Activated CD4-positive, CD25-positive, alpha-beta regulatory T cell treated with anti-CD3 and anti-CD28 coated beads, Interleukin-2, amount 50 U/mL, for 24 hours (primary cell): ENCODE measurements around the gene TFAM.

ENCODE experiments used
- ATAC-seq, 2 donors: fragments of 150-1000 bp; cut with Tn5 transposase; one replicate each; pipeline ENCODE4 v1.10.0; 2021; ENCODE audit warnings: mild to moderate bottlenecking in 1 of 2, moderate library complexity in 1 of 2

TFAM gene

GRCh38 chr10:58384999-58385783 is at the start of gene TFAM:
TFAM (plus strand) TSS chr10:58385410; CDS start chr10:58385548, 138 bp downstream.
- peak; percentile 92 to 93 for ATAC-seq

GRCh38 chr10:58336242-58336641 is 49.0 kb upstream of the TFAM start:
- ATAC-seq: no peak

- ATAC-seq: no peak
Observed at GRCh38 chr10:58341422-58341821, 43.8 kb upstream of the TFAM start.

- ATAC-seq: no peak
Observed at GRCh38 chr10:58341947-58342346, 43.3 kb upstream of the TFAM start.

GRCh38 chr10:58347967-58348366 is 37.2 kb upstream of the TFAM start:
- ATAC-seq: no peak

GRCh38 chr10:58348571-58349033 is 36.6 kb upstream of the TFAM start:
- no peak for ATAC-seq

GRCh38 chr10:58350023-58350422 is 35.2 kb upstream of the TFAM start:
- no peak for ATAC-seq

- no peak for ATAC-seq
Observed at GRCh38 chr10:58350619-58351323, 34.4 kb upstream of the TFAM start.

- ATAC-seq: no peak
Observed at GRCh38 chr10:58351616-58352578, 33.3 kb upstream of the TFAM start.

- no peak for ATAC-seq
Observed at GRCh38 chr10:58352956-58353610, 32.1 kb upstream of the TFAM start.

GRCh38 chr10:58356756-58357155 is 28.5 kb upstream of the TFAM start:
- ATAC-seq: no peak

- ATAC-seq: no peak
Observed at GRCh38 chr10:58358314-58358933, 26.8 kb upstream of the TFAM start.

GRCh38 chr10:58358947-58359346 is 26.3 kb upstream of the TFAM start:
- ATAC-seq: no peak

GRCh38 chr10:58359541-58359940 is 25.7 kb upstream of the TFAM start:
- no peak for ATAC-seq

- ATAC-seq: no peak
Observed at GRCh38 chr10:58360412-58361004, 24.7 kb upstream of the TFAM start.

GRCh38 chr10:58361353-58361752 is 23.9 kb upstream of the TFAM start:
- no peak for ATAC-seq

- ATAC-seq: no peak
Observed at GRCh38 chr10:58362027-58362789, 23.0 kb upstream of the TFAM start.

GRCh38 chr10:58367069-58367468 is 18.1 kb upstream of the TFAM start:
- ATAC-seq: no peak

GRCh38 chr10:58371473-58371872 is 13.7 kb upstream of the TFAM start:
- ATAC-seq: no peak

GRCh38 chr10:58372607-58373441 is 12.4 kb upstream of the TFAM start:
- no peak for ATAC-seq
